Upper lobe of left lung (tissue), 6 donors: ENCODE results near the gene MTFP1. TPM values are rescaled to one million over a fixed set of nuclear protein-coding genes. Genes with fewer than 3 reads are reported as not detected.
A peak's percentile ranks its signal among the peaks of the same experiment; 100 is the strongest.

ENCODE experiments used
- ATAC-seq, 2 donors: fragments of 200-7000 bp; cut with Tn5 transposase; one replicate each; pipeline ENCODE4 v1.9.1; 2022; ENCODE audit warnings: mild to moderate bottlenecking in 2 of 2, moderate library complexity in 2 of 2; ENCODE audit not compliant: low FRiP score in 2 of 2
- DNase-seq, 2 donors: peaks; one replicate each; pipeline ENCODE4 v3.0.0-alpha.2; 2019 to 2020
- H3K27ac ChIP-seq, 4 donors: fragments of 200-600 bp; sonication (generic); one replicate each; pipeline ENCODE4 v1.5.1; 2016 to 2019
- H3K27me3 ChIP-seq, 4 donors: fragments of 200-600 bp; sonication (generic); one replicate each; pipeline ENCODE4 v1.5.1; 2017 to 2019
- H3K36me3 ChIP-seq, 4 donors: fragments of 200-600 bp; sonication (generic); one replicate each; pipeline ENCODE4 v1.5.1; 2016 to 2019
- H3K4me1 ChIP-seq, 4 donors: fragments of 200-600 bp; sonication (generic); one replicate each; pipeline ENCODE4 v1.5.1; 2018 to 2019
- H3K4me3 ChIP-seq, 4 donors: fragments of 200-600 bp; sonication (generic); one replicate each; pipeline ENCODE4 v1.5.1; 2017 to 2019; ENCODE audit warnings: mild to moderate bottlenecking in 2 of 4, moderate library complexity in 1 of 4
- H3K9me3 ChIP-seq, 4 donors: fragments of 200-600 bp; sonication (generic); one replicate each; pipeline ENCODE4 v1.5.1; 2018 to 2019
- POLR2A ChIP-seq, 4 donors: fragments of 450-650 bp; IDR thresholded peaks; one replicate each; pipeline ENCODE4 v1.5.1; 2016 to 2017; ENCODE audit warnings: antibody characterized with exemption in 4 of 4, mild to moderate bottlenecking in 2 of 4
- POLR2AphosphoS5 ChIP-seq, 2 donors: sonication (generic); formaldehyde crosslinking; IDR thresholded peaks; one replicate each; pipeline ENCODE4 v1.5.1; 2017; ENCODE audit warnings: antibody characterized with exemption in 2 of 2
- WGBS, 2 donors: methylation state at CpG; one replicate each; pipeline ENCODE4 v1.1.5; 2017 to 2018; 5-methylcytosine and 5-hydroxymethylcytosine counted together
- small RNA-seq, 4 donors: library from RNA; depleted of rRNA; stranded (forward); fragments of <200 nt; gene quantifications; one replicate each; pipeline ENCODE3, GENCODE V24; 2016
- total RNA-seq, 6 donors: library from RNA; depleted of rRNA in 4 of 6; stranded (reverse); fragments of >200 nt in 4 of 6; gene quantifications; one replicate each; pipeline versions ENCODE4 v1.1.0 to v1.2.1, GENCODE V29; 2016 to 2021
- donor health status: DM: no; HTN: no; CAD: no; lungs with moderate emphysema.
- donor health status: DM: no; HTN: yes; CAD: no; lungs with severe emphysema.

The MTFP1 gene
- total RNA-seq, 6 donors from 2014 or later = 5.8 to 28.4 (median 12.8) TPM

DNA sequence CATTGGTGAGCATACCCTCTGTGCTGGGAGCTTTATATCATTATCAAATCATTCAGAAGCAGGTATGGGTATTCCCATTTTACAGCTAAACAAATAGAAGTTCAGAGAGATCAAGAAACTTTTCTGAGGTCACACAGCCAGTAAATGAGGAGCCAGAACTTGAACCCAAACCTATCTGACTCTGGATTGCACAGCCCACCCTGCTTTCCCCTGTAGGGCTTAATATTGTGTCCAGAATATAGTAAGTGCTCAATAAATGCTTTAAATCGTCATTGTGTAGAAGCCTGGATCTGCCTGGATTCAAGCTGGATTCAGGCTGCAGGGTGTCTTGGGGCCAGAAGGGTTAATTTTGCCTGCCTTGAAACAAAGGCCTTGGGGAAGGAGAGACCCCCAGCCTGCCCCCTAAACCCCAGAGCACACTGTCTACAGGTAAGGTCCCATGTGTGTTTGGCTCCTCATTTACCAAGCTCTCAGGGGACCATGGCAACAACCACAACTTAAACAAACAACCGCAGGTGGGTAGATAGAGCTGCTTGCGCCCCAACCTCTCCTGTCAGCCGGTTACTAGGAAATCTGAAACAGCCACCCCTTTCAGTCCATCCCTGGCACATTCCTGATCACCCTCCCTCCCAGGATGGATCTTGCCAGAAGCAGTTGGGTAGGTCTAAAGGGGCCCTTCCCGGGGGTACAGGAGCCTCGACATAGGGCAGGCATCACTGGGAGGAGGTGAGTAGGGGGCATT, 49.3 kb downstream of the MTFP1 start:
- Histone ChIP-seq H3K27ac (no peak overlapping the region), H3K27me3 (no peaks in the 10 kb centered on the region), H3K4me1 (peaks cover 0 to 9% (median 7%) of the 10 kb centered on the region in 4 donors), H3K4me3 (no peak overlapping the region), H3K36me3 (no peaks in the 10 kb centered on the region), H3K9me3 (no peaks in the 10 kb centered on the region)
- ATAC-seq (peak; percentile 24 to 62), DNase-seq (peak in 1 of 2 donors; percentile 37)
- 38 to 55% methylated on average over 5 to 6 of the region's 6 CpGs for WGBS, 2 donors
- TF ChIP-seq POLR2AphosphoS5 (IDR thresholded peaks at IDR 0.05) = no peak
- peak in 1 of 4 donors; percentile 10 for TF ChIP-seq POLR2A (IDR thresholded peaks at IDR 0.05)

Small RNAs within 50 kb of the gene (small RNA-seq; reads per million reads assigned to genes)
- gene AC004832.3 (0 reads per million in 4 donors), gene RNU6-564P (0 reads per million in 4 donors)

Other genes with a start within 250 kb of the MTFP1 start
- gene LIF, start 179.0 kb upstream of the MTFP1 start, total RNA-seq = 10 to 100 TPM in 1 of 6 donors, 1 to 10 TPM in 4, under 1 TPM in 1; 0.89 to 16.9 (median 3.8) TPM
- 10 to 100 TPM in 1 of 6 donors, 1 to 10 TPM in 4, under 1 TPM in 1; 0.98 to 11.7 (median 5.1) TPM for gene OSM, start 158.9 kb upstream of the MTFP1 start, total RNA-seq
- 10 to 100 TPM in 4 of 6 donors, 1 to 10 TPM in 2; 7.0 to 31.5 (median 22.1) TPM for gene CASTOR1, start 136.3 kb upstream of the MTFP1 start, total RNA-seq
- 10 to 100 TPM; 22.6 to 61.0 (median 36.2) TPM for gene TBC1D10A, start 98.8 kb upstream of the MTFP1 start, total RNA-seq
- 100 to 1,000 TPM in 4 of 6 donors, 10 to 100 TPM in 2; 89.1 to 204 (median 138) TPM for gene SF3A1, start 68.9 kb upstream of the MTFP1 start, total RNA-seq
- gene CCDC157, start 68.8 kb upstream of the MTFP1 start, total RNA-seq = 10 to 100 TPM in 2 of 6 donors, 1 to 10 TPM in 4; 3.3 to 16.8 (median 7.9) TPM
- gene RNF215, start 38.4 kb upstream of the MTFP1 start, total RNA-seq = 10 to 100 TPM in 5 of 6 donors, 1 to 10 TPM in 1; 9.3 to 30.3 (median 16.5) TPM
- gene SEC14L2, start 28.8 kb upstream of the MTFP1 start, total RNA-seq = 10 to 100 TPM in 2 of 6 donors, 1 to 10 TPM in 4; 5.6 to 12.6 (median 8.4) TPM
- 1 to 10 TPM in 3 of 6 donors, under 1 TPM in 2, not detected in 1; 0.43 to 2.3 (median 1.1) TPM for gene SEC14L3, start 46.2 kb downstream of the MTFP1 start, total RNA-seq
- gene SEC14L4, start 79.9 kb downstream of the MTFP1 start, total RNA-seq = 10 to 100 TPM; 11.6 to 41.2 (median 17.7) TPM
- 10 to 100 TPM; 11.4 to 41.3 (median 20.9) TPM for gene SEC14L6, start 121.0 kb downstream of the MTFP1 start, total RNA-seq
- gene GAL3ST1, start 148.9 kb downstream of the MTFP1 start, total RNA-seq = 1 to 10 TPM; 1.7 to 8.4 (median 3.5) TPM
- 10 to 100 TPM; 27.2 to 66.9 (median 56.9) TPM for gene PES1, start 166.1 kb downstream of the MTFP1 start, total RNA-seq
- 10 to 100 TPM; 40.2 to 87.1 (median 60.7) TPM for gene TCN2, start 181.4 kb downstream of the MTFP1 start, total RNA-seq
- 10 to 100 TPM in 2 of 6 donors, 1 to 10 TPM in 4; 1.3 to 14.7 (median 5.8) TPM for gene SLC35E4, start 210.0 kb downstream of the MTFP1 start, total RNA-seq
- gene DUSP18, start 242.1 kb downstream of the MTFP1 start, total RNA-seq = 10 to 100 TPM; 13.0 to 40.9 (median 29.4) TPM